Measurements from ENCODE around the gene RFX5. TPM values are rescaled to one million over a fixed set of nuclear protein-coding genes. Genes with fewer than 3 reads are reported as not detected.
"Not testable (repeated sequence)": the region's sequence is repeated elsewhere in the genome, so short reads cannot be mapped to it uniquely, and the experiment has no call there.

The RFX5 gene
- total RNA-seq, 1 donor from 2014 or later, result 68.8 TPM

GRCh38 chr1:151361883-151362282 is 14.8 kb upstream of the RFX5 start:
- DNase-seq, result no peak

GRCh38 chr1:151356696-151357095 is 9.6 kb upstream of the RFX5 start:
- no peak for DNase-seq

- DNase-seq, result peak; percentile 50
Observed at GRCh38 chr1:151352021-151352718, 5.1 kb upstream of the RFX5 start.

GRCh38 chr1:151350323-151350722 is 3.3 kb upstream of the RFX5 start:
- DNase-seq, result not testable (repeated sequence)

GRCh38 chr1:151347523-151348246 is 633 bp upstream of the RFX5 start:
- no peak for DNase-seq

GRCh38 chr1:151346082-151346768 is 827 bp downstream of the RFX5 start:
- peak; percentile 13 for DNase-seq

- no peak for DNase-seq
Observed at GRCh38 chr1:151344291-151344690, 2.8 kb downstream of the RFX5 start.

GRCh38 chr1:151343587-151343986 is 3.5 kb downstream of the RFX5 start:
- no peak for DNase-seq

- no peak for DNase-seq
Observed at GRCh38 chr1:151342569-151342968, 4.5 kb downstream of the RFX5 start.

GRCh38 chr1:151342021-151342420 is 5.0 kb downstream of the RFX5 start:
- peak; percentile 22 for DNase-seq

- peak; percentile 91 for DNase-seq
Observed at GRCh38 chr1:151340870-151341754, 5.9 kb downstream of the RFX5 start.

- no peak for DNase-seq
Observed at GRCh38 chr1:151336556-151336955, 10.5 kb downstream of the RFX5 start.

GRCh38 chr1:151334822-151335221 is 12.2 kb downstream of the RFX5 start:
- DNase-seq, result no peak

- DNase-seq, result no peak
Observed at GRCh38 chr1:151327903-151328674, 19.0 kb downstream of the RFX5 start.

- DNase-seq, result peak; percentile 99
Observed at GRCh38 chr1:151327223-151327902, 19.7 kb downstream of the RFX5 start, which contains the start of gene PI4KB. Gene PI4KB, minus strand, starts transcription at chr1:151327416. Its CDS starts 10,935 bp downstream, at chr1:151316481.

- peak; percentile 52 for DNase-seq
Observed at GRCh38 chr1:151326619-151327222, 20.3 kb downstream of the RFX5 start.

GRCh38 chr1:151325646-151326429 is 21.2 kb downstream of the RFX5 start:
- no peak for DNase-seq

- no peak for DNase-seq
Observed at GRCh38 chr1:151325231-151325630, 21.8 kb downstream of the RFX5 start.

- no peak for DNase-seq
Observed at GRCh38 chr1:151324390-151324930, 22.6 kb downstream of the RFX5 start.
